Measurements from ENCODE around the gene NANP. TPM values are rescaled to one million over a fixed set of nuclear protein-coding genes. Genes with fewer than 3 reads are reported as not detected.
"Not testable (repeated sequence)": the region's sequence is repeated elsewhere in the genome, so short reads cannot be mapped to it uniquely, and the experiment has no call there.

The NANP gene
- total and polyA plus RNA-seq, 2 donors (not counting 1 experiment from before 2014, with no cell fraction given): 0.63 to 2.3 TPM

DNA sequence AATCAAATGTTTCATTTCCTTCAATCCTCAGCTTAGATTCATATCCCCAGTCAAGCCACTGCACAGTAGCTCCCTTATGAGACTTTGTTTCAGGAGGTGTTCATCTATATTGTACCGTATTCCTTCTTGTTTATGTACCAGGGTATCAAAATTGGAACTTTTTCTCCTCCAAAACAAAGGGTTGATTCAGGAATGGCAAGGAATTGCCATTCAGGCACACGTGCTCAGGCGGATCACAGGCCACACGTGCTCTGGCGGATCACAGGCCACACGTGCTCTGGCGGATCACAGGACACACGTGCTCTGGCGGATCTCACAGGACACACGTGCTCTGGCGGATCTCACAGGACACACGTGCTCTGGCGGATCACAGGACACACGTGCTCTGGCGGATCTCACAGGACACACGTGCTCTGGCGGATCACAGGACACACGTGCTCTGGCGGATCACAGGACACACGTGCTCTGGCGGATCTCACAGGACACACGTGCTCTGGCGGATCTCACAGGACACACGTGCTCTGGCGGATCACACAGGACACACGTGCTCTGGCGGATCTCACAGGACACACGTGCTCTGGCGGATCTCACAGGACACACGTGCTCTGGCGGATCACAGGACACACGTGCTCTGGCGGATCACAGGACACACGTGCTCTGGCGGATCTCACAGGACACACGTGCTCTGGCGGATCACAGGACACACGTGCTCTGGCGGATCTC lies 21.5 kb downstream of the NANP start:
- H3K79me2 ChIP-seq (ENCODE audit: control insufficient read depth, insufficient read depth, low read length); CTCF ChIA-PET; H3K9ac ChIP-seq (ENCODE audit: low read length); H3K4me3 Mint-ChIP-seq; H4K20me1 ChIP-seq (ENCODE audit: control insufficient read depth, insufficient read depth, low read length, poor library complexity, severe bottlenecking); H3K27me3 Mint-ChIP-seq; intact Hi-C loops (cut with micrococcal nuclease); H3K27ac Mint-ChIP-seq; H3K4me1 ChIP-seq (ENCODE audit: control insufficient read depth in 2 of 2, insufficient read depth in 2 of 2, low read length in 2 of 2); DNase-seq; H3K27ac ChIP-seq (ENCODE audit: low read length in 2 of 2); H3K9me3 ChIP-seq (ENCODE audit: control extremely low read depth in 1 of 3, control insufficient read depth in 2 of 3, insufficient read depth in 1 of 3, low read length in 2 of 3); H3K4me2 ChIP-seq (replicated peaks; ENCODE audit: low read depth, low read length, poor library complexity, severe bottlenecking); H2AFZ ChIP-seq (ENCODE audit: insufficient read depth, low read depth, low read length, poor library complexity, severe bottlenecking); H3K27me3 ChIP-seq (replicated peaks in 1 of 4; ENCODE audit: control extremely low read depth in 1 of 4, control insufficient read depth in 3 of 4, insufficient read depth in 4 of 4, low read length in 3 of 4); H3K36me3 ChIP-seq (replicated peaks in 1 of 2; ENCODE audit: control extremely low read depth in 1 of 2, control insufficient read depth in 1 of 2, extremely low read depth in 1 of 2, insufficient read depth in 2 of 2, low read length in 1 of 2); ATAC-seq (ENCODE audit: low read depth); H3K4me1 Mint-ChIP-seq; POLR2A ChIA-PET; H3K9me3 Mint-ChIP-seq (ENCODE audit: insufficient read depth); H3K4me3 ChIP-seq (ENCODE audit: control extremely low read depth in 1 of 5, extremely low read depth in 1 of 5, insufficient read depth in 1 of 5, low read depth in 2 of 5, low read length in 4 of 5): not testable (repeated sequence)
- 99% methylated on average over 15 of the region's 39 CpGs for WGBS (ENCODE audit: insufficient coverage)

DNA sequence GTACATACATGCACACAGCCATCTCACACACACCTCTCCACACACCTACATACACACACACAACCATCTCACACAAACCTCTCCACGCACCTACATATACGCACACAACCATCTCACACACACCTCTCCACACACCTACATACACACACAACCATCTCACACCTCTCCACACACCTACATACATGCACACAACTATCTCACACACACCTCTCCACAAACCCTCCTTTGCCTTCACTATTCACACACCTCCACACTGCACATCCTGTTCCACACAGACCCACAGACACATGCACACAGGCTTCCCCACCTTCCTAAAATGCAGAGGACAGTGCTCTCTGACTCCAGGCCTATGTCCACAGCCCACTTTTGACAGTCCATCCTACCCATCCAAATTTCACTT lies 22.2 kb downstream of the NANP start:
- no peak for DNase-seq
- TF ChIP-seq EZH2 (IDR thresholded peaks at IDR 0.05; ENCODE audit: borderline replicate concordance, insufficient read depth, low read depth, low read length, poor library complexity, severe bottlenecking): no peak
- TF ChIP-seq, protein P1, sequence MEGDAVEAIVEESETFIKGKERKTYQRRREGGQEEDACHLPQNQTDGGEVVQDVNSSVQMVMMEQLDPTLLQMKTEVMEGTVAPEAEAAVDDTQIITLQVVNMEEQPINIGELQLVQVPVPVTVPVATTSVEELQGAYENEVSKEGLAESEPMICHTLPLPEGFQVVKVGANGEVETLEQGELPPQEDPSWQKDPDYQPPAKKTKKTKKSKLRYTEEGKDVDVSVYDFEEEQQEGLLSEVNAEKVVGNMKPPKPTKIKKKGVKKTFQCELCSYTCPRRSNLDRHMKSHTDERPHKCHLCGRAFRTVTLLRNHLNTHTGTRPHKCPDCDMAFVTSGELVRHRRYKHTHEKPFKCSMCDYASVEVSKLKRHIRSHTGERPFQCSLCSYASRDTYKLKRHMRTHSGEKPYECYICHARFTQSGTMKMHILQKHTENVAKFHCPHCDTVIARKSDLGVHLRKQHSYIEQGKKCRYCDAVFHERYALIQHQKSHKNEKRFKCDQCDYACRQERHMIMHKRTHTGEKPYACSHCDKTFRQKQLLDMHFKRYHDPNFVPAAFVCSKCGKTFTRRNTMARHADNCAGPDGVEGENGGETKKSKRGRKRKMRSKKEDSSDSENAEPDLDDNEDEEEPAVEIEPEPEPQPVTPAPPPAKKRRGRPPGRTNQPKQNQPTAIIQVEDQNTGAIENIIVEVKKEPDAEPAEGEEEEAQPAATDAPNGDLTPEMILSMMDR (IDR thresholded peaks at IDR 0.05): no peak

More for the DNA sequence above, 22.2 kb downstream of the NANP start:
- Histone ChIP-seq H3K9ac (ENCODE audit: low read length) (no peak overlapping the region), H3K27me3 (replicated peaks in 1 of 4; ENCODE audit: control extremely low read depth in 1 of 4, control insufficient read depth in 3 of 4, insufficient read depth in 4 of 4, low read length in 3 of 4) (no peaks in the 10 kb centered on the region), H3K4me3 (ENCODE audit: control extremely low read depth in 1 of 5, extremely low read depth in 1 of 5, insufficient read depth in 1 of 5, low read depth in 2 of 5, low read length in 4 of 5) (no peak overlapping the region), H3K79me2 (ENCODE audit: control insufficient read depth, insufficient read depth, low read length) (no peaks in the 10 kb centered on the region), H3K4me1 (ENCODE audit: control insufficient read depth in 2 of 2, insufficient read depth in 2 of 2, low read length in 2 of 2) (no peaks in the 10 kb centered on the region), H3K9me3 (ENCODE audit: control extremely low read depth in 1 of 3, control insufficient read depth in 2 of 3, insufficient read depth in 1 of 3, low read length in 2 of 3) (no peaks in the 10 kb centered on the region), H3K27ac (ENCODE audit: low read length in 2 of 2) (no peak overlapping the region), H3K4me2 (replicated peaks; ENCODE audit: low read depth, low read length, poor library complexity, severe bottlenecking) (no peak overlapping the region), H2AFZ (ENCODE audit: insufficient read depth, low read depth, low read length, poor library complexity, severe bottlenecking) (no peak overlapping the region), H4K20me1 (ENCODE audit: control insufficient read depth, insufficient read depth, low read length, poor library complexity, severe bottlenecking) (no peaks in the 10 kb centered on the region), H3K36me3 (replicated peaks in 1 of 2; ENCODE audit: control extremely low read depth in 1 of 2, control insufficient read depth in 1 of 2, extremely low read depth in 1 of 2, insufficient read depth in 2 of 2, low read length in 1 of 2) (no peaks in the 10 kb centered on the region)
- Mint-ChIP-seq H3K4me3 (no peak overlapping the region), H3K27ac (no peak overlapping the region), H3K9me3 (ENCODE audit: insufficient read depth) (no peaks in the 10 kb centered on the region), H3K27me3 (peaks cover 2% of the 10 kb centered on the region), H3K4me1 (no peaks in the 10 kb centered on the region)
- POLR2A ChIA-PET: no interaction called here
- ATAC-seq (ENCODE audit: low read depth): no peak
- intact Hi-C loops (cut with micrococcal nuclease): no loop called here
- 77% methylated on average over 2 of the region's 2 CpGs for WGBS (ENCODE audit: insufficient coverage)
- CTCF ChIA-PET: no interaction called here
